NCI-H2227 (cell line): ENCODE measurements around the gene MAP2K5.

Experiments
- DNase-seq: peaks from one replicate; lab custom pipeline; 2025; ENCODE audit not compliant: unreplicated experiment; lab: John Stamatoyannopoulos, UW

MAP2K5 gene

GRCh38 chr15:67719330-67719959, 176.9 kb downstream of the MAP2K5 start:
- no peak for DNase-seq

- no peak for DNase-seq
These were observed 178.2 kb downstream of the MAP2K5 start for GRCh38 chr15:67720556-67721175.

GRCh38 chr15:67722030-67722817, 179.7 kb downstream of the MAP2K5 start:
- DNase-seq = no peak

GRCh38 chr15:67723294-67724024, 181.0 kb downstream of the MAP2K5 start:
- no peak for DNase-seq

- no peak for DNase-seq
These were observed 182.3 kb downstream of the MAP2K5 start for GRCh38 chr15:67724691-67725375.

GRCh38 chr15:67730135-67730534, 187.6 kb downstream of the MAP2K5 start:
- no peak for DNase-seq

GRCh38 chr15:67731112-67731721, 188.7 kb downstream of the MAP2K5 start:
- DNase-seq = no peak

GRCh38 chr15:67732164-67732563, 189.7 kb downstream of the MAP2K5 start:
- no peak for DNase-seq

- no peak for DNase-seq
These were observed 190.3 kb downstream of the MAP2K5 start for GRCh38 chr15:67732671-67733374.

- no peak for DNase-seq
These were observed 193.4 kb downstream of the MAP2K5 start for GRCh38 chr15:67735896-67736295.

GRCh38 chr15:67736810-67737209, 194.3 kb downstream of the MAP2K5 start:
- no peak for DNase-seq

GRCh38 chr15:67738056-67738455, 195.6 kb downstream of the MAP2K5 start:
- no peak for DNase-seq

GRCh38 chr15:67740405-67740804, 197.9 kb downstream of the MAP2K5 start:
- no peak for DNase-seq

- DNase-seq = no peak
These were observed 198.8 kb downstream of the MAP2K5 start for GRCh38 chr15:67741308-67741707.

- DNase-seq = no peak
These were observed 201.1 kb downstream of the MAP2K5 start for GRCh38 chr15:67743558-67743957.

- DNase-seq = no peak
These were observed 202.0 kb downstream of the MAP2K5 start for GRCh38 chr15:67744331-67745072.

GRCh38 chr15:67745073-67746006, 202.8 kb downstream of the MAP2K5 start:
- DNase-seq = no peak

GRCh38 chr15:67746022-67746421, 203.5 kb downstream of the MAP2K5 start:
- no peak for DNase-seq
